GM18520 (cell line): ENCODE results near the gene NKD1.

Source experiments
- ATAC-seq: cut with Tn5 transposase; IDR thresholded peaks from one replicate; pipeline ENCODE4 v1.9.1; 2021; ENCODE audit not compliant: unreplicated experiment

NKD1 gene

GRCh38 chr16:50555952-50556673, 7.9 kb downstream of the NKD1 start:
- no peak for ATAC-seq

GRCh38 chr16:50557046-50557445, 8.8 kb downstream of the NKD1 start:
- ATAC-seq = no peak

- no peak for ATAC-seq
Measured at GRCh38 chr16:50558913-50559312, 10.7 kb downstream of the NKD1 start.

GRCh38 chr16:50559342-50559741, 11.1 kb downstream of the NKD1 start:
- ATAC-seq = no peak

GRCh38 chr16:50559804-50560514, 11.8 kb downstream of the NKD1 start:
- ATAC-seq = no peak

- no peak for ATAC-seq
Measured at GRCh38 chr16:50560903-50561863, 13.0 kb downstream of the NKD1 start.

GRCh38 chr16:50562657-50563056, 14.5 kb downstream of the NKD1 start:
- ATAC-seq = no peak

GRCh38 chr16:50563989-50564388, 15.8 kb downstream of the NKD1 start:
- ATAC-seq = no peak

- no peak for ATAC-seq
Measured at GRCh38 chr16:50565428-50565827, 17.2 kb downstream of the NKD1 start.

- ATAC-seq = no peak
Measured at GRCh38 chr16:50566014-50566962, 18.1 kb downstream of the NKD1 start.

GRCh38 chr16:50567651-50568050, 19.5 kb downstream of the NKD1 start:
- no peak for ATAC-seq

GRCh38 chr16:50568187-50568815, 20.1 kb downstream of the NKD1 start:
- ATAC-seq = no peak

- ATAC-seq = no peak
Measured at GRCh38 chr16:50570354-50570753, 22.2 kb downstream of the NKD1 start.

- ATAC-seq = no peak
Measured at GRCh38 chr16:50570808-50571598, 22.8 kb downstream of the NKD1 start.

- ATAC-seq = no peak
Measured at GRCh38 chr16:50571786-50572185, 23.6 kb downstream of the NKD1 start.

GRCh38 chr16:50572700-50573099, 24.5 kb downstream of the NKD1 start:
- no peak for ATAC-seq

- ATAC-seq = no peak
Measured at GRCh38 chr16:50573279-50573678, 25.1 kb downstream of the NKD1 start.

- no peak for ATAC-seq
Measured at GRCh38 chr16:50573947-50574744, 25.9 kb downstream of the NKD1 start.
